Ovary (tissue), 3 donors: ENCODE measurements around the gene POFUT1.

Source experiments
- CTCF ChIP-seq, 3 donors: fragments of 450-650 bp in 2 of 3; fragments of 200-600 bp in 1 of 3; IDR thresholded peaks; one replicate each; pipeline versions ENCODE4 v1.5.1 to v1.8.0; 2016 to 2022; ENCODE audit warnings: antibody characterized with exemption in 3 of 3, mild to moderate bottlenecking in 1 of 3
- EP300 ChIP-seq: sonication (generic); formaldehyde crosslinking; IDR thresholded peaks from one replicate; pipeline ENCODE4 v1.6.1; 2017; ENCODE audit warnings: antibody characterized with exemption
- POLR2A ChIP-seq: fragments of 450-650 bp; IDR thresholded peaks from one replicate; pipeline ENCODE4 v1.6.1; 2017; ENCODE audit warnings: antibody characterized with exemption, mild to moderate bottlenecking, moderate library complexity
- donor health status: DM: no; HTN: no; CAD: no.

- TF ChIP-seq CTCF (IDR thresholded peaks at IDR 0.05) (no peak), POLR2A (no peak), EP300 (no peak)
Measured at GRCh38 chr20:32251470-32251869, 43.8 kb downstream of the POFUT1 start.
